Measurements from ENCODE around the gene ZNF485. TPM values are rescaled to one million over a fixed set of nuclear protein-coding genes. Genes with fewer than 3 reads are reported as not detected.

ZNF485 gene
- polyA plus RNA-seq, 1 experiment: 1.2 TPM

DNA sequence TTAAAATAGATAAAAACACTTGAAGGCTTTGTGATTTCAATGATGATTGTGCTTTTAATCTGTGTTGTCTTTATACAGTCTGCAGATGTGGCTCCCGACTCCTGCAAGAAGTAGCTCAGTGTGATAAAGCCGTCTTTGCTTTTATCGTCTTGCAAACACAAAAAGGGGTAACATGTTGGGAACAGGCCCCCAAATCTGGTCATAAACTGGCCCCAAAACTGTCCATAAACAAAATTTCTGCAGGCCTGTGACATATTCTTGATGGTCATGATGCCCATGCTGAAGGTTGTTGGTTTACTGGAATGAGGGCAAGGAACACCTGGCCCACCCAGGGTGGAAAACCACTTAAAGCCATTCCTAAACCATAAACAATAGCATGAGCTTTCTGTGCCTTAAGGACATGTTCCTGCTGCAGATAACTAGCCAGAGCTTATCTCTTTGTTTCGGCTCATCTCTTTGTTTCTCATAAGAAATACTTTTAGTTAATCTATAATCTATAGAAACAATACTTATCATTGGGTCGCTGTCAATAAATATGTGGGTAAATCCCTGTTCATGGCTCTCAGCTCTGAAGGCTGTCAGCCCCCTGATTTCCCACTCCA lies 14.8 kb upstream of the ZNF485 start:
- ChIA-PET CTCF (no interaction called here), POLR2A (no interaction called here)
- Histone ChIP-seq H3K27me3 (ENCODE audit: control insufficient read depth, insufficient read depth, low read length) (peaks cover 9% of the 10 kb centered on the region), H3K27ac (ENCODE audit: low read depth, low read length) (no peak overlapping the region), H3K4me3 (ENCODE audit: low read depth, low read length) (no peak overlapping the region), H3K9me3 (ENCODE audit: control insufficient read depth, insufficient read depth, low read length) (peaks cover 4% of the 10 kb centered on the region; the same call in 1 of the 2 replicates)
- TF ChIP-seq, protein P1, sequence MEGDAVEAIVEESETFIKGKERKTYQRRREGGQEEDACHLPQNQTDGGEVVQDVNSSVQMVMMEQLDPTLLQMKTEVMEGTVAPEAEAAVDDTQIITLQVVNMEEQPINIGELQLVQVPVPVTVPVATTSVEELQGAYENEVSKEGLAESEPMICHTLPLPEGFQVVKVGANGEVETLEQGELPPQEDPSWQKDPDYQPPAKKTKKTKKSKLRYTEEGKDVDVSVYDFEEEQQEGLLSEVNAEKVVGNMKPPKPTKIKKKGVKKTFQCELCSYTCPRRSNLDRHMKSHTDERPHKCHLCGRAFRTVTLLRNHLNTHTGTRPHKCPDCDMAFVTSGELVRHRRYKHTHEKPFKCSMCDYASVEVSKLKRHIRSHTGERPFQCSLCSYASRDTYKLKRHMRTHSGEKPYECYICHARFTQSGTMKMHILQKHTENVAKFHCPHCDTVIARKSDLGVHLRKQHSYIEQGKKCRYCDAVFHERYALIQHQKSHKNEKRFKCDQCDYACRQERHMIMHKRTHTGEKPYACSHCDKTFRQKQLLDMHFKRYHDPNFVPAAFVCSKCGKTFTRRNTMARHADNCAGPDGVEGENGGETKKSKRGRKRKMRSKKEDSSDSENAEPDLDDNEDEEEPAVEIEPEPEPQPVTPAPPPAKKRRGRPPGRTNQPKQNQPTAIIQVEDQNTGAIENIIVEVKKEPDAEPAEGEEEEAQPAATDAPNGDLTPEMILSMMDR (IDR thresholded peaks at IDR 0.05; ENCODE audit: low read depth, low read length): no peak
- no peak for DNase-seq (ENCODE audit: low read depth, low spot score)

DNA sequence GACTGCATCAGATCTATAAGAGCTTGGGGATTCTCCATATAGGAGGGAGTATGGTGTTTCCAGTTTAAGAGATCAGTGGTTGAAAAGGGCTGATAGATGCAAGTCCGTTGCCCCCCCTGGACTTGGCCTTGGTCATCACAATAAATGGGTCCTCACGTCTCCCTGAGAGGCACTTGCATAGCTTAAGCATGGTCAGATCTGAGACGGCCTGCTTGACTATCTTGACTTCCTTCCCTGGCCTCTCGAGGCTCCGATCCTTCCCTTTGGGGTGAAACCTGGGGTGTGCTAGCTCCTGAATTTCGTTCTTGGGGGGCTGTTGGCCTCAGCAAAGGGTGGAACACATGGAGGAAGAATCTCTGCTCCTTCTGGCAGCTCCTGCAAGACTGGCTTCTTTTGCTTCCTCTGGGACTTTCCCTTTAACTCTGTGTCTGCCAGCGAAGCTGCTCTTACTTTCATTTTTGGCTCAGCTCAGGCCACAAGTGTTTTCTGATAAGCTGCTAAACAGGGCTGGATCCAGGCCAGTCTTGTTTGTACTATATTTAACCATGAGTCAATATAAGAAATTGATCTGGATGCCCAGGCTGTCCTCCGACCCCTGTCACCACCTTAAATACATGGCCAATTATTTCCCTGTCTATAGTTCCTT lies 11.2 kb upstream of the ZNF485 start:
- no peak for DNase-seq (ENCODE audit: low read depth, low spot score)
- ChIA-PET POLR2A (no interaction called here), CTCF (no interaction called here)
- TF ChIP-seq, protein P1 (IDR thresholded peaks at IDR 0.05; ENCODE audit: low read depth, low read length): no peak
- Histone ChIP-seq H3K27ac (ENCODE audit: low read depth, low read length) (peak overlapping the region; percentile 2), H3K4me3 (ENCODE audit: low read depth, low read length) (peak overlapping the region; percentile 41; the same call in 1 of the 2 replicates), H3K27me3 (ENCODE audit: control insufficient read depth, insufficient read depth, low read length) (peaks cover 7% of the 10 kb centered on the region), H3K9me3 (ENCODE audit: control insufficient read depth, insufficient read depth, low read length) (peaks cover 7% of the 10 kb centered on the region)

DNA sequence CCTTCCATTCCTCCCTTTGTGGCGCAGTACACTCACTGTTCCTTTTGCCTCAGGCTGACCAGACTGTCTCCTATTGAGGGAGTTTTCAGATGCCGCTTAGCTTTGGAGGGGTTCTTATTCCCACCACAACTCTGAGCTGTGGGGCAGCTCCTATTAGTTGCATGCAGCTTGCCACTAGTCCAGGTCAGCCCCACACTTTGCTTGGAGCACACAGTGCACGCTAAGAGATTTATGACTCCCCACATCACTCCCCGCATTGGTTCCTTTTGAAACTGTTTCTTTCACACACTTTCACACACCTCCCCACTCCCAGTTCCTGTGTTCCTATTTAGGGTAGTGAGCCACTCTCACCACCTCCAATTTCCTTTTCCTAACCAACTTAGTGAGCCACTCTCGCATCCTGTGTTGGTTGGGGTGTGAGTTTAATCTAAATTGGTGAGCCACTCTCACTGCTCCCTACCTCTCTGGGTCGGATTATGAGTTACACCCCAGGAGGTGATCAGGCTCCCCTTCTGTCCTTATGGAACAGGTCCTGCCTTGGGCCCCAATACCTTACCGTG lies 10.4 kb upstream of the ZNF485 start:
- ChIA-PET CTCF (no interaction called here), POLR2A (no interaction called here)
- Histone ChIP-seq H3K4me3 (ENCODE audit: low read depth, low read length) (no peak overlapping the region), H3K9me3 (ENCODE audit: control insufficient read depth, insufficient read depth, low read length) (peaks cover 7% of the 10 kb centered on the region), H3K27me3 (ENCODE audit: control insufficient read depth, insufficient read depth, low read length) (peaks cover 7% of the 10 kb centered on the region), H3K27ac (ENCODE audit: low read depth, low read length) (no peak overlapping the region)
- no peak for DNase-seq (ENCODE audit: low read depth, low spot score)
- TF ChIP-seq, protein P1 (IDR thresholded peaks at IDR 0.05; ENCODE audit: low read depth, low read length): no peak

DNA sequence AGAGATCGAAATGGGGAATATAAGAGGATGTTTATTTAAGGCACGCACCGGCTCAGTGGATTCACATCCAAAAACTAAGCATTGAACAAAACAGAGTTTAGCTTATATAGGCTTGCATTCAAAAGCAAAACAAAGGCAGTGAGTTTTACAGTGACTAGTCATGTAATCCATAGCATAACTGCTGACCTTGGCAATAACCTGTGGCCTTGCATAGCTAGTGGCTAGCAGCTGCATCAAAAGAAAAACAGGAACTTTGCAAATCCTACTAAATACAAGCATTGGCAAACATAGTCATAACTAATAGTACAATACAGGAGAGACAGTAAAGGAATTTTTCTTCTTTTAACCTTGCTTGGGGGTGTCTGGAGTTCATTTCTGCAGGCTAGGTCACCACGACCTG lies 9.7 kb upstream of the ZNF485 start:
- Histone ChIP-seq H3K9me3 (ENCODE audit: control insufficient read depth, insufficient read depth, low read length) (peaks cover 7% of the 10 kb centered on the region), H3K4me3 (ENCODE audit: low read depth, low read length) (no peak overlapping the region), H3K27me3 (ENCODE audit: control insufficient read depth, insufficient read depth, low read length) (peaks cover 7% of the 10 kb centered on the region), H3K27ac (ENCODE audit: low read depth, low read length) (no peak overlapping the region)
- ChIA-PET CTCF (no interaction called here), POLR2A (no interaction called here)
- no peak for DNase-seq (ENCODE audit: low read depth, low spot score)
- TF ChIP-seq, protein P1 (IDR thresholded peaks at IDR 0.05; ENCODE audit: low read depth, low read length): no peak

DNA sequence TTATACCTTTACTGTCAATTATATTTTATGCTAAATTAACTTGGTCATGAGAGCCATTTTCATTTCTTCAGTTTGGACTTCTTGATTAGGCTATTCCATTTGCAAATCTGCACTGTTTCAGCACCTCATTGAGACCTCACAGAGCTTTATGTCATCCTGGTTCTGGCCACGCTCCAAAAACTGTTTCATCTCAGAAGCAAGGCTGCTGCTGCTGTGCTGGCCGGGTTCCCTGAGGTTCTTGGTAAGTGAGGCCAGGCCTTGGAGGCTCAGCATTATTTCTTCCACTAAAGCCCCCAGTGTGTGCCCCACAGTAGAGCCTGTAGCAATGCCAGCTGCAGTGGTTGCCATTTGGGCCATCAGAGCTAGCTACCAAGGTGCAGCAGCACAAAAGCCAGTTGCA lies 7.8 kb upstream of the ZNF485 start:
- CTCF ChIA-PET: no interaction called here

More for the DNA sequence above, 7.8 kb upstream of the ZNF485 start:
- no peak for DNase-seq (ENCODE audit: low read depth, low spot score)
- Histone ChIP-seq H3K27me3 (ENCODE audit: control insufficient read depth, insufficient read depth, low read length) (peaks cover 13% of the 10 kb centered on the region), H3K9me3 (ENCODE audit: control insufficient read depth, insufficient read depth, low read length) (peaks cover 6% of the 10 kb centered on the region; the same call in 1 of the 2 replicates), H3K27ac (ENCODE audit: low read depth, low read length) (no peak overlapping the region), H3K4me3 (ENCODE audit: low read depth, low read length) (no peak overlapping the region)
- POLR2A ChIA-PET: no interaction called here
- TF ChIP-seq, protein P1 (IDR thresholded peaks at IDR 0.05; ENCODE audit: low read depth, low read length): no peak
